ENCODE results near the gene NAALADL2.
"Not testable (repeated sequence)": the region's sequence is repeated elsewhere in the genome, so short reads cannot be mapped to it uniquely, and the experiment has no call there.

Gene NAALADL2

DNA sequence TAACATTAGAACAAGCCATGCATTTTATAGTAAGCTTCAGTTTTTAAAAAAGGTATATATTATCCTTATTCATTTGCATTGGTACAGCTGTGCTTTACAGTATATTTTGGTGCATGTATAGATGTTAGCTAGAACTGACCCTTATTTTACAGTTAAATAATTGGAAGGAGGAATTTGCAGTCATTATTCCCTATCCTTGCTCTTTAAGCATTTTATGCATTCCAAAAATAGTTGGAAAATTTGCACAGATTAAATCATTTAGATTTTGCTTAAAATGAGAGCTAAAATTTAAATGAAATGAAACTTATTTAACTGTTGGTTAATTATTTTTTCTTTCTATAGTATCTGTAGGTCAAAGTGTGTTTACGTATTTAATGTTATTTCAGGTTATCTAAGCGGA lies 667.1 kb downstream of the NAALADL2 start:
- no peak for DNase-seq

GRCh38 chr3:175526609-175527280 lies 667.6 kb downstream of the NAALADL2 start:
- DNase-seq, result no peak

- not testable (repeated sequence) for DNase-seq
Observed at GRCh38 chr3:175528693-175529092, 669.6 kb downstream of the NAALADL2 start.

GRCh38 chr3:175535351-175535750 lies 676.2 kb downstream of the NAALADL2 start:
- no peak for DNase-seq

DNA sequence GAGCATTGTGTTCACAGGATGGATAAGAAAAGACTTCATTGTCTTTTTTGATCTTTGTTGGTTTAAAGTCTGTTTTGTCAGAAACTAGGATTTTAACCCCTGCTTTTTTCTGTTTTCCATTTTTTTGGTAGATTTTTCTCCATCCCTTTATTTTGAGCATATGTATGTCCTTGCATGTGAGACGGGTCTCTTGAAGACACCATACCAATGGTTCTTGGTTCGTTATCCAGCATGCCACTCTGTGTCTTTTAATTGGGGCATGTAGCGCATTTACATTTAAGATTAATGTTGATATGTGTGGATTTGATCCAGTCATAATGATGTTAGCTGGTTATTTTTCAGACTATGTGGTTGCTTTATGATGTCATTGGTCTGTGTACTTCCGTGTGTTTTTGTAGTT lies 687.0 kb downstream of the NAALADL2 start:
- no peak for DNase-seq

- DNase-seq, result no peak
Observed at GRCh38 chr3:175552929-175553328, 693.8 kb downstream of the NAALADL2 start.

DNA sequence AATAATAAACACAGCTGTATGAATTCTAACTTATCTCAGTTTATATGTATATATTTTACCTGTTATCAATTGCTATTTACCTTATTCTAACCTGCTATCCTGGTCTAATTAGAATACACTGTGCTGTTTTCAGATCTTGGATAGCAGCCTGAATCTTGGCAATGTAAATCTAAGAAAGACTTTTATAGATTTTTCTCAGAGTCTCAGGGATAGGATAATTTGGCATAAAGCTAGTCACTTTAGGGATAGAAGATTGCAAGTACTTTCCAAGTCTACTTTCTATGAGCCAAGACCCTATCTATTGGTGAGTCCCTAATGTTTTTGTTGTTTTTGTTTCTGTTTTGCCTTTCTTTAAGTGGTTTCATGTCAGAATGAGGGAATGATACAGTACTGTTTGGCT lies 695.7 kb downstream of the NAALADL2 start:
- DNase-seq, result no peak

GRCh38 chr3:175558261-175558660 lies 699.1 kb downstream of the NAALADL2 start:
- no peak for DNase-seq

DNA sequence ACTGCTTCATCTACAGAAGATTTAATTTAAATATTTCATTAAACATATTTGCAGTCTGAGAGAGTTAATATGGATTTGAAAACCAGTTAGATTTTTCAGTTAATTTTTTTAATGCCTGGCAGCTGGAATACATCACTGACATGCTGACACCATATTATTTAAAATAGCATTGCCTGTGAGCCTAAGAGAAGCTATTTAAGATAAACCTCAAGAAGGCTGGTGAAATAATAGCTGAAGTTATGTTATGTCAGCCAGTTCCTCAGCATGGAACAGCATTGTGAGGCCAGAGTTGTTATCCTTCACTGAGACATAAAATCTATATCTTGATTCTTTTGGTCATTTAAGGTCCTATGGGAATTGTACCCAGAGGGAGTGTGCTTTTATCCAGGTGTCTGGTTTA lies 705.2 kb downstream of the NAALADL2 start:
- no peak for DNase-seq

GRCh38 chr3:175571096-175571495 lies 712.0 kb downstream of the NAALADL2 start:
- no peak for DNase-seq

- DNase-seq, result no peak
Observed at GRCh38 chr3:175573226-175573625, 714.1 kb downstream of the NAALADL2 start.

DNA sequence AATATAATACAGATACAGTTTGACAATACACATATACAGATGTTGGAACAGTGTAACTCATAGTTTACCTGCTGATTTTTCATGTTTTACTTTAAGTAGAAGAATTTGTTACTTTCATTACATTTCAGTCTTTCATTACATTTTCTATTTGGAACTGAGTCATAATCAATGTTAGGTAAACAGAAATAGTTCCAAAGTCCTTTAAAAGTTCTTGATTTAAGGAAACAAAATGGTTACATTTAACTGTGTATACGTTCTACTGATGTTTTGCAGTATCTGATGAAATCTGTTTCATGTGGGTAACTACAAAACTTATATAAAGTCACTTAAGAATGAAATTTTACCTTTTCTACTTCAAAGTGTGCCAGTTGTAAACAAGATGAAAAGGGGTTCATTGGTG lies 721.2 kb downstream of the NAALADL2 start:
- no peak for DNase-seq

GRCh38 chr3:175585898-175586297 lies 726.8 kb downstream of the NAALADL2 start:
- DNase-seq, result no peak

DNA sequence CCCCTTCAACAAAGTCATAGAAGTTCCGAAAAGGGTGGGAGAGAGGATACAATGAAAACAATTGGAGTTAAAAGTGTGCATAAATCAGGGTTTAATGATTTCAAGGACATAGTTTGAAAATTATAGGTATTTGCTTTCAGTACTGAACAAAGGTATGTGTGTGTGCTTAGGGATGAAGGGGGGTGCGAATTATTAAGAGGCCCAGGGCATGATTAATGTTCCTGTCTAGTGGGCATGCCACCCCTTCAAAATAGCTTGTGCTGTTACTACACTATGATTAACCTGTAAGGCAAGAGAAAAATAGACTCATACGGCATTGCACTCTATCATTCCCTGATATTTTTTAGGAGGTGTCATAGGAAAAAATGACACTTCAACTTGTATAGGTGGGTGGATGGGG lies 731.6 kb downstream of the NAALADL2 start:
- no peak for DNase-seq

DNA sequence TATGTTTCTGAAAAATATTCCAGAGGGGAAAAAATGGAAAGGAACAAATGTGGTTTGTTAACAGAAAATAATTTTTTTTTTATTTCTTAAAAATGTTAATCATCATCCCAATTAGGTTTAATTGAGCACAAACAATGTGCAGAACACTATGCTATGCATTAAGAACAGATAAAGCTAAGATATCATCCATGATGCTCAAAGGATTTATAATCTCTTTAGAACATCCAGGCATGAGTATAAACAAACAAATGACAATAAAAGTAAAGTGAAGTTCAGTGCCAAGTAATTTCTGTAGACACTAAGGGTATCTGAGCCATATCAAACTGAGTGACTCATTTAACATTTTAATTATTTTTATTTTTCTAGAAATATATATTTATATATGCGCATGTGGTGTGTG lies 732.2 kb downstream of the NAALADL2 start:
- DNase-seq, result no peak

GRCh38 chr3:175593331-175593730 lies 734.2 kb downstream of the NAALADL2 start:
- DNase-seq, result no peak

DNA sequence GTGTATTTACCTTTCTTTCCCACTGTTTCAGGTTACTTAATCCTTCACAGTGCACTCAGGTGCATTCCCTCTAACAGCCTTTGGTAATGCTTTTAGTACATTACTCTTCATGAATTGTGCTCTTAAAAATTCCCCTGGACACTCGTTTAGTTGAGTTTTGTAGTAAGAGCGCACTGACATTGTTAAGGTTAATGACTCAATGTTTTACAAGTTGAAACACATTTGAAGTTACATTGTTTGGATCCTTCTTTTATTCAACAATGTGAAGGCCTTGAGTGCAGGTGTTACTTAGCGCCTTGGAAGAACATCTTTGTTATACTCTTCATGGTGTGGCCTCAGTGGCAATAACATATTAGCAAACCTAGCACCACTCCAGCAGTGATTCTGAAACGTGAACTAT lies 739.6 kb downstream of the NAALADL2 start:
- DNase-seq, result no peak

GRCh38 chr3:175601521-175601920 lies 742.4 kb downstream of the NAALADL2 start:
- no peak for DNase-seq

DNA sequence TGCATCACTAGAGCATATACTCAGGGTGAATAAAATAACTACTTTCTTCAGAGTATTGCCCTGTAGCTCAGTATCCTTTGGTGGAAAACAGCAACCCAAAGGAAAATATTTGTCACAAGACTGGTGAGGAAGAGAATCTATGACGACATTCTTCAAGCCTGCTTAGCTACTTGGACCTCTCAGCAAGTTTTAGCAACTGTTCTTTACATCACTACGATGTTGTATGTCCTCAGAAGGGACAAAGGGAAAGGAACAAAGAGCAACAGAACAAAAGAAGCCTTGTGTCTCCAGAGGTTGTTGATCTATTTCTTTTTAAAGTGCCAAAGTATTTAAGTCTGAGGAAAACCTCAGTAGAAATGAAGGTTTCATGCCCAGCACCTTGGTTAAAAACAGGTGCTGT lies 746.7 kb downstream of the NAALADL2 start:
- no peak for DNase-seq

DNA sequence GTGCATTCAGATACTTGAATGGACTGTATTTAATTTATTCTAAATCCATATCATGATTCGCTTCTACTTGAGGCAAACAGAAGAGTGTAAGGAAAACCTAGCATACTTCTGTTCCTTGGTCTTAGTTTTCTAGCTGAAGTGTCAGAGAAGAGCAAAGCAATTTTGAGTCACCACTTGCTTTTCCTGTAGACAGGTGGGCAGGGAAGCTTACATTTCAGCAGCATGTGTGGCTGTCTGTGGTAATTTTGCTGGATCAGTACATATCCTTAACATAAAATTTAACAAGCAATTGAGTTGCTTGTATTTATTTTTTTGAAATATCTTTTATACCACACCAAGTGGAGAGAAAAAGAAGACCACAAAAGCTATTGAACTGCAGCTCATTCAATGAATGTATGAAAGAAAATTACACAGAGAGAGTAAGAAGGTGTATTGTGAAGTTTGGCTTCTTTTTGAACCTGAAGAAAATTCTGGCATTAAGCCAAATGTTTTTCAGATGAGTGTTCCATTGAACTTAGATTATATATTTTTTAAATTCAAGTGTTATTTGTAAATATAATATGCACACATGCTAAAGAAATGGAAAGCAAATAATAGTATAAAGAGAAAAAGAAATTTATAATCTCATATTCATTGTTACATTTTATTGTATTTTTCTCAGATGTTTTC lies 747.6 kb downstream of the NAALADL2 start:
- DNase-seq, result peak; percentile 97

DNA sequence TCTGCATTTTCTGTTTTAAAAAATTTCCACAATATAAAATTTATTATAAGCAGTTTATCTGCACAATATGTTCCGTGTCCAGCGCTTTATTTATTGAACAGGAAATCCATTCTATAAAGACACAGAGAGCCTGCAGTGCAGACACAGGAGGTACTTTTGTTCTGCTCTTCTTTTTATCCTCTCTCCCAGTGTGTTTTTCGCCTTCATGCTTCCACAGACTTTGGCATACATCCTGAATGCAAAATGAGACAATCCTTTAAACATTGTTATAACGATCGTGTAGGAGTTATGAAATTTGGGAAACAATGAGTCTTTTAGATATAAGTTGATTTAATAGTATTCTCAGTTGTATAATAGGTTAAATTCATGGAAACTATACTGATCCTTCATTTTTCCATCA lies 749.2 kb downstream of the NAALADL2 start:
- no peak for DNase-seq

DNA sequence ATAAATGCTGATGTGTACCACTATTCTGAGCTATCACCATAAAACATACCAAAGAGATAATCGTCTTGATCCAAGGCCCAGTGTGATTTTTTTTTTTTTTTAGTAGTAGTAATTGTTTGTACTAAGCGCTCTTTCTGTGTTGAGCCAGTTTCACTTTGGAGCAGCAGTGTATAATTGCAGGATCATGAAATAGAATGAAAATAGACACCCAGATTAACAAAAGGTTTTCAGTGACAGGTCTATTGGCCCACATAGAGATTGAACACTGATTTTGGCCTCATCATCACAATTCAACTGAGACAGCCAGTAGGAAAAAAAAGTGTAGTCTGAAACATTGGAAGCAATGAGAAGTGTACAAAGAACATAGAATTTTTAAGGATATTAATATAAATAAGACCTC lies 749.8 kb downstream of the NAALADL2 start:
- DNase-seq, result no peak

DNA sequence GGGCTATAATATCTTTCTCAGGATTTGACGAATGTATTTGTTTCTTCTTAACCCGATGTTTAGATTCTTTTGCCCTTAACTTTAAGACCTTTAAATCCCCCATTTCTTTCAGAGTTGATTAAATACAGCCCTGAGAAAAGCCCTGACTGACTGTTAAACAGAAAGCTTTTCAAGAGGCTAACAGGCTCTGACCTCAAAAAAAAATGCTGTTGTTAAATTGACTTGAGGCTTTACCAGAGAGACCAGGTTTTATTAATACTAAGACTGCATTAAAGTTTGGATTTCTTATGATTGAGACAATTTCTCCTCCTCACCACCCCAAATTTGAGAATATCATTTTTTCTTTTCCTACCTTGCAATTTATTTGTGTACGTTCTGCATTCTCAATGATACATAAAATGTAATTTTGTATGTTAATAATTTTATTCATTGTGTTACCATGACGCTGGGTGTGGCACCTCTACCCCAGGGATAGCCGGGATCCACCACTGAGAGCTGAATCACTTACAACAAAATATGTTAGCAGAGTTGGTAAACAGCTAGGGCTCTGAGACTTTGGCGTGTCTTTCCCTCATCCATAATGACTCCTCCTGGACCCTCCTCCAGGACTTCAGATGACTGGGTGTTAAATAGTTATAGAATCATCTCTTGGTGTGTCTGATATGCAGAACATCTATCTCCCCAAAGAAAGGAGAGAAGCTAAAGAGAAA lies 753.5 kb downstream of the NAALADL2 start:
- DNase-seq, result no peak

DNA sequence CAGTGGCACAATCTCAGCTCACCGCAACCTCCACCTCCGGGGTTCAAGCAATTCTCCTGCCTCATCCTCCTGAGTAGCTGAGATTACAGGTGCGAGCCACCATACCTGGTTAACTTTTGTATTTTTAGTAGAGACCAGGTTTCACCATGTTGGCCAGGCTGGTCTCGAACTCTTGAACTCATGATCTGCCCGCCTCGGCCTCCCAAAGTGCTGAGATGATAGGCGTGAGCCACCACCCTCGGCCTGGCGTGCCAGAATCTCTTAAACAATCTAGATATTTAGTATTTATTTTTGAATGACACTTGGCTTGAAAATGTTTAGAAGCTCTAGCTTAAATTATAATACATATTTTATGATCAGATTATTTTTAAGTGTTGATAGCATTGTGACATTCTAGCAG lies 755.0 kb downstream of the NAALADL2 start:
- DNase-seq, result not testable (repeated sequence)

Data from NCI-H524 treated with DMSO at 0.1 percent for 48 hours (cell line).